ENCODE measurements around the gene CRCP.
A peak's percentile ranks its signal among the peaks of the same experiment; 100 is the strongest.
"Not testable (repeated sequence)": the region's sequence is repeated elsewhere in the genome, so short reads cannot be mapped to it uniquely, and the experiment has no call there.

CRCP gene

DNA sequence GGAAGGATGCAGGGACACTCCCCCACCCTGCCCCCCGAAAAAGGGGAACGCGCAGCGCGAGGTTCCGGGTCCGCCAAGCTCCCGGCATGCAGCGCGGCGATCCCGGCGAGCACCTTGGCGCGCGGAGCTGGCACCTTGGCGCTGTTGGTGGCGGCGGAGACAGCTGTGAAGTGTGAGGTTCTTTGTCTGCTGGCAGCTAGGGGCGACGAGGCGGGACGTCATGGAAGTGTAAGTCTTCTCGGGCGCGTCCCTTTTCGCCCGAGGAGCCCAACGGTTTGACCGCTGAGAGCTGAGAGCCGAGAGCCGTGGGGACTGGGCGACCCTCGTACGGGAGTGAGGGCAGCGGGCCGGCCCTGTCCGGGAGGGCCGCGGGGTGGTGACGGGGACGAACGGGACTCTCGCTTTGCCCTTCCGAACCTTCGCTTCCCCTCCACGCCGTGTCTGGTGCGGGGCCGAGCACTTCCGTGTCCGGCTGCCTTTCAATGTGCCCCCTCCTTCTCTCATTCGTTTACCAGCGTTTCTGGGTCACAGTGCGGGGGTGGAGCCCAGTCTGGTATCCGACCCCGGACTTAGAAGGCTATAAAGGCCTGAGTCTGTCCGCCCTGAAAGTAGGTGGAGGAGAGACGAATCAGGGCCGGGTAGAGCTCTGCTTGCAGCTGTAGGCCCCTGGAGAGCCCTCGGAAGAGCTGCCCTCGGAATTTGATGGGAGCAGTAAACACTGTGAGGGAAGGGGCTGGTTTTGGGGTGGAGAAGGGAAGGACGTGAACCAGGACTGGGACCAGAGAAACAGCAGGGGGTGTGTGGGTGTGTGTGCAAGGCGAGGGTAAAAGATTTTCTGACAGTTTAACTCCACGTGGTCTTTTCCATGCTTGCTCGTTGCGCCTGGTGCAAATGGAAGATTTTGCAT lies at the start of gene CRCP:
CRCP (plus strand) TSS at position 105 of the 907 bp plus-strand sequence; CDS start at position 221, 116 bp downstream.
- DNase-seq, result peak; percentile 72

DNA sequence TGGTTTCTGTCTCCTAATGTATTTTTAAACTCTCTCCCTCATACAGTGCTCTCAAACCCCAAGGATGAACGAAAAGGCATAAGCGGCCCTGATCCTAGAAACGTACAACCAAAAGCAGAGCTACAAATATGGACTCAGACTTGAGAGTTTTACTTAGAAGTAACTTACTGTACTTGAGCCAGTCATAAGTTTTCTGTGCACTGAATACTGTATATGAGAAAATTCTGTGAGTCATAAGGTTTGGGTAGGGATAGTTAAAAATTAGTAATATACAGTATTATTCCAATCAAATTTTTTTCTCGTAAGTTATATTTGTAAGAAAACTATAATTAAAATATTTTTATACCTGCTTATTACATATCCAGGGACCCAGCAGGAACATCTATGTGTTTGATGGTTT lies 44.9 kb upstream of the CRCP start:
- DNase-seq, result no peak

DNA sequence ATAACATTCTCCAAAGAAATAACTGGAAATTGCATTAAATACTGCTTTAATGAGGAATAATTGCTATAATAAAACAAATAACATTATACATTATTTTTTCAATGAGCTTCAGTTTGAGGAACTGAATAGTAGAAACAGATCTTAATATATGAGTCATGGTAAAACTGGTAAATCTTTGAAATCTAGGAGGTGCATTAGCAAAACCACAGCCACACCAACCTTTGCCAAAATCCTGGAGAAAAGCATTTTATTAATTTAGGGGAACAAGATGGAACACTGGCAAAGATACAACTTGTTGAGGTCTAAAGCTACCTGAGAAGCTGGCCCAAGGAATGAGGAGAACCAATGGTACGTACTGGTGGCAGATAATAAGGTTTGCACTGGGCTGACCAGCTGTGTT lies 44.4 kb upstream of the CRCP start:
- no peak for DNase-seq

DNA sequence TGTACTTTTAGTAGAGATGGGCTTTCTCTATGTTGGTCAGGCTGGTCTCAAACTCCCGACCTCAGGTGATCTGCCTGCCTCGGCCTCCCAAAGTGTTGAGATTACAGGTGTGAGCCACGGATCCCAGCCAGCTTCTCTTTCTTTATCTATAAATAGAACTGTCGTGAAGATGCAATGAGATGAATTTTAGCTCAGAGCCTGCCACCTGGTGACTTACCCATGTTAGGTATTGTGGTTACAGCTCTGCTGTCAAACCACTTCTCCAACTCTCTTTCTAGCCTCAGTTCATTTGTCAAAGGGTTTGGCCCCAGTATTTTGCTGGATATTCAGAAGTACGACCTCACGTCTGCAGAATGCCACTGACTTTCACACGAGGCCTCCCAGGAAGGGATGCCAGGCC lies 42.4 kb upstream of the CRCP start:
- not testable (repeated sequence) for DNase-seq

DNA sequence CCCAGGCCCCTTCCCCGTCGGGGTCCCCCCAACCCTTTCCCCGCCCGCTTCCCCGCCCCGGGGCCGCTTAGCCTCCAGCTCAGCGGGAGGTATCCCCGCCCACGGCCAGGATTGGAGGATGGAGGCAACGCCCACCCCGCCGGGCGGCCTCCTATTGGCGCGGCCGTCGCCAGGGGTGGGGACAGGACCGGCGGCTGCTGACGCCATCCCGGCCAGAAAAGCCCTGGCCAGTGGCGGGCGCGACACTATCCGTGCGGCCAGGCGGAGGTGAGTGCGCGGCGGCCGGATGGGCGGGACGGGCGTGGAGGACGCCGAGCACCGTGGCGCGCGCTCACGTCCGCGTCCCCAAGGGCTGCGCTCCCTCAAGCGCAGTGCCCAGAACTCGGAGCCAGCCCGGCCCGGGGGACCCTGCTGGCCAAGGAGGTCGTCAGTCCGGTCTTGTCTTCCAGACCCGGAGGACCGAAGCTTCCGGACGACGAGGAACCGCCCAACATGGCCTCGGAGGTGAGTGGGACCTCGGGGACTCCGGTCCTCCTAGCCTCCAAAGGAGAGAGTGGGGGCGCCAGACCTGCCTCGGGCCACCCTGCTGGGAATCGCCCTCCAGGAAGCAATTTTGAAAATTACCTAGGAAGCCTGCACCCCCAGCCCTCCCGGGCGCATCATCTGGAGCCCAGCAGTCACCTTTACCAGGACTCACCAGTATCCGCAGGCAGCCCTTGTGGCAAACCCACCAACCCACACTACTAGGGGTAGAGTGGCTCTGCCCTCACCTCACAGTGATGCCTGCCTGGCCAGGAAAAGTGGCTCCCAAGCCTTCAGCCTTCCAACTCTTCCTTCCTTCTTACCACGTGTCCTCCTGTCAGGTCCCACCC lies 38.8 kb upstream of the CRCP start, which contains the start of gene ASL:
ASL (plus strand) TSS at position 230 of the 872 bp plus-strand sequence; CDS start at position 493, 263 bp downstream.
- peak; percentile 71 for DNase-seq

DNA sequence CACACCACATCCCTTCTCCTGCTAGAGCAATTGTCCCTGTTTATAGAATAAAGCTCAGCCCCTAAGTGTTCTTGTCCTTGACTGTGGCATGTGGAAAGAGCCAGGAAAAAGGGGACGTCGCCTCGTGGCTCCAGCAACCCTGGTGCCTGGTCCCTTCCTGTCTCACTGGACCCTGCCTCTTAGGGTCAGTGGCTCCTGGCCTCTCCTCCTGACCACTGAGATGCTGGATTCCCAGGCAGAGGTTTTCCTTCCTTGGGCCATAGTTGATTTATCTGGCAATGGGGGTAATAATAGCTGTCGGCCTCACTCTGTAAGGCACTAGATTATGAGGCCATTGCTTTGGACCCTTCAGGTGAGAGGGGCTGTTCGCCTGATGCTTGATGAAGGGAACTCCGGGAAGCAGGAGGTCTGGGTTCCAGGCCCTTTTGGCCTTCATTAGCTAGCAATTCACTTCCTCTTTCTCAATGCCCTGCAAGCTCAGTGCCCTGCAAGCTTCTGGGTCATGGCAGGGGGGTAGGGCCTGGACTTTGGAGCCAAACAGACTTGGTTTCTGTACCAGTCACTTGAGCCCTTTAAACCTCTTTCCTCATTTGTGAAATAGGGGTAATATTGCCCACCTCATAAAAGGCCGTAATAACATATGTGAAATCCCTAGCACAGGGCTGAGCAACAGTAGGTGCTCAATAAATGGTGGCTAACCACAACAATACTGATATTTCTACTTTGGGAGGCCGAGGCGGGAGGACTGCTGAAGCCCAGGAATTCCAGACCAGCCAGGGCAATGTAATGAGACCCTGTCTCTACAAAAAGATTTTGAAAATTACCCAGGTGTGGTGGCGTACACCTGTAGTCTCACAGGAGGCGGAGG lies 38.0 kb upstream of the CRCP start:
- DNase-seq, result no peak

DNA sequence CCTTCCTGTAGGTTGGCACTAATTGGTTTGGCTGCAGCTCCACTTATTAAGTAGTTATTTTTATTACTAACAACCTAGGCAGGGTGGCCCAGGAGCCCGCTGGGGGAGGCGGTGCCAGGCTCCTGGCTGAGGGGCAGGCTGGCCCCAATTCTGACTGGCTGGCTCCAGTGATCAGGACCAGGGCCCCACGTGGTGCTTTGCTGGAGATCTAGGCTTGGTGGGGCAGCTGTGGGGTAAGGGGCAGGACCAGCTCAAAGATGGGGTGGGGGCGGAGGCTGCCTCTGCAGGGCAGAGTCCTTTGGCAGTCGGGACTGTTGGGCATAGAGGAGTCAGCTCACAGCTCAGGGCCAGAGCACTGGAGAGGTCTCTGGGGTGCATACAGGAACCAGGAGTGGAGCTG lies 36.6 kb upstream of the CRCP start:
- no peak for DNase-seq

DNA sequence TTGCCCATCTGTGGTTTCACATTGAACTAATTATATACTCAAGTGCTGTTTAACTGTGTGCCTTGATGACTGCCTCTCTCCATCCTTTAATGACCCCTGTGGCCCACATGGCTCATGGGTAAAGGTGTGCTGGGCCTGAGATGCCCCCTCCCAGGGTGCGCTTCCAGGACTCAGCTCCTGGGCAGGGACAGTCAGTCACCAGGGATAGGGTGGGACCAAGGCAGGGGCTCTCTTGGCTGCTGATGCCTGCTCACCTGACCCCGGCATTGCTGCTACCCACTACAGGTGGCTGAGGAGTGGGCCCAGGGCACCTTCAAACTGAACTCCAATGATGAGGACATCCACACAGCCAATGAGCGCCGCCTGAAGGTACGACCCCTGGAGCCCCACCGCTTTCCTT lies 32.6 kb upstream of the CRCP start:
- no peak for DNase-seq

DNA sequence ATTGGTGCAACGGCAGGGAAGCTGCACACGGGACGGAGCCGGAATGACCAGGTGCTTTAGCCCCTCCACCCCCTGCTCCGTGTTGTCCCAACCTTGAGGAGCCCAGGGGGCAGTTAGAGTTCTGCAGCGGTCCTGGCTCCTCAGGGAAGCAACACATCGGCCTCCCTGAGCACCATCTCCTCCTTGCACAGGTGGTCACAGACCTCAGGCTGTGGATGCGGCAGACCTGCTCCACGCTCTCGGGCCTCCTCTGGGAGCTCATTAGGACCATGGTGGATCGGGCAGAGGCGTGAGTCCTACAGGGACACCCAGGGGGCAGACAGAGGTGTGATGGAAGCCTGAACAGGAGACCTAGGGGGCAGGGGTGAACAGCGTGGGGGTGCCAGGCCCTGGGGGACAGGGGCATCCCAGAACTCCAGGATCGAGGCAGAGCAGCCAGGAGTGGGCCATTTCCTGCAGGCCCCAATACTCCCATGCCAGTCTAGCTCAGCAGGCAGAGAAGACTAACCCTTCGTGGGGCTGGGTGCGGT lies 31.7 kb upstream of the CRCP start:
- no peak for DNase-seq

DNA sequence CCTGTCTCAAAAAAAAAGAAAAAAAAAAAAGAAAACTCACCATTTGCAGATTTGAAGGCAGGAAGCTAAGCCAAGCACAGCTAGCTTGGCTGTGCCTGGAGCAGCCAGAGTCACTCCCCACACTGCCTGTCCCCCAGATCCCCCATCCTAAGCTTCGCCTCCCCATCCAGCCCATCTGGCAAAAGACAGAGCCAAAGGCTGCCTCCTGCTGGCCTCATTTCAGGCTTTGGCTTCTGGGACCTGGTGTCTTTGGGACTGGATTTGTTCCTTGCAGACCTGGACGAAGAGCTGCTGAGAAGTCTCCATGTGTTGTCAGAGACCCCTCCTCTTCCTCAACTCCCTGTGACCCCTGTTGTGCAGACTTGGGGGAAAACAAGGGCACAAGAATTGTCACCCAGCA lies 31.0 kb upstream of the CRCP start:
- DNase-seq, result no peak

DNA sequence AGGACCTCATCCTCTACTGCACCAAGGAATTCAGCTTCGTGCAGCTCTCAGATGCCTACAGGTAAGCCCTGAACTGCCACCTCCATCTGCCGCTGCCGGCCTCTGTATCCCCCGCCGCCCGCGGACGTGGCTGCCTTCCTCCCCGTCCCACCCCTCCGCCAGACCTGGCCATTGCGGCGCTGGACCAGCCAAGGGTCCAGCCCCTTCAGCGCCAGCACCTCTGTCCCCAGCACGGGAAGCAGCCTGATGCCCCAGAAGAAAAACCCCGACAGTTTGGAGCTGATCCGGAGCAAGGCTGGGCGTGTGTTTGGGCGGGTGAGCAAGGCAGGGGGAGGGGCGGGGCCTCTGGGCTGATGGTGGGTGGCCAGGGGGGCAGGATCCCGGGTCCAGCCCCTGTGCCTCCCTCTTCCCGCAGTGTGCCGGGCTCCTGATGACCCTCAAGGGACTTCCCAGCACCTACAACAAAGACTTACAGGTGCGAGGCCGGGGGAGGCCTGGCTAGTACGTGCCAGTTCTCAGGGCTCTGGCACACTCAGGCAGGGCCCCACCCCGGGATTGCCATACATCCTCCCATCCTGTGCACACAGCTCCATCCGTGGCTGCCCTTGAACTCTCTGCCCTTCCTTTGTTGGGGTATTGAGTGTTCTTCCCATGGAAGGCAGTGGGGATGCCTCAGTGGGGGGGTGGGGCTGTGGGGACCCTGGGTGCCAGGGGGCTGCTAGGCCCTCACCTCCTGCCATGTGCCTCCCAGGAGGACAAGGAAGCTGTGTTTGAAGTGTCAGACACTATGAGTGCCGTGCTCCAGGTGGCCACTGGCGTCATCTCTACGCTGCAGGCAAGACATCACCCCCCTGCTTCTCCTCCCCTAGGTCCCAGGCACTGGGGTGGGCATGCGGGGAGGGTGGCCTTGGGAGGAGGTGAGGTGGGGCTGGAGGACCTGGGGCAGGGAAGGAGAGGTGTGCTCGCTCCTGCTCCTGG lies 25.5 kb upstream of the CRCP start:
- DNase-seq, result no peak

DNA sequence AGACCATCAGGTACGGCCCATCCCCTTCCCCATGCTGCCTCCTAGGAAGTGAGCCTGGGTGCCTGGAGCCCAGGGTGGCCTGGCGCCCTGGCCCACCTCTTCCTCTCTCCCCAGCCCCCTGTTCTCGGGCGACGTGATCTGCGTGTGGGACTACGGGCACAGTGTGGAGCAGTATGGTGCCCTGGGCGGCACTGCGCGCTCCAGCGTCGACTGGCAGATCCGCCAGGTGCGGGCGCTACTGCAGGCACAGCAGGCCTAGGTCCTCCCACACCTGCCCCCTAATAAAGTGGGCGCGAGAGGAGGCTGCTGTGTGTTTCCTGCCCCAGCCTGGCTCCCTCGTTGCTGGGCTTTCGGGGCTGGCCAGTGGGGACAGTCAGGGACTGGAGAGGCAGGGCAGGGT lies 22.0 kb upstream of the CRCP start:
- no peak for DNase-seq

DNA sequence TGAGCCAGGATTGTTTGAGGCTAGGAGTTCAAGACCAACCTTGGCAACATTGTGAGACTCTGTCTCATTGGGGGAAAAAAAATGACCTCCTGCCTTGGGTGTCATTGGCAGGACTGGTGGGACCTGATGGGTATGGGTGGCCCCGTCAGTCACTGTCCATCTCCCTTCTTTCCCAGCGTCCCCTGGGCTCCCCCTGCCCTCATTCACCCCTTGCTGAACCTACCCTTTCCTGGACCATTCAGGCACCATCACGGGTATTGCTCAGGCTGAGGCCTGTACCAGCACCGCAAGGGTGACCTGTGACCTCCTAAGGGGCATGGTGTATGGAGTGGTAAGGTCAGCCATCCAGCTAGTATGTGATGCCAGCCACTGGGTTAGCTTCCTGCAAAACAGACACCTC lies 19.6 kb upstream of the CRCP start:
- DNase-seq, result no peak

DNA sequence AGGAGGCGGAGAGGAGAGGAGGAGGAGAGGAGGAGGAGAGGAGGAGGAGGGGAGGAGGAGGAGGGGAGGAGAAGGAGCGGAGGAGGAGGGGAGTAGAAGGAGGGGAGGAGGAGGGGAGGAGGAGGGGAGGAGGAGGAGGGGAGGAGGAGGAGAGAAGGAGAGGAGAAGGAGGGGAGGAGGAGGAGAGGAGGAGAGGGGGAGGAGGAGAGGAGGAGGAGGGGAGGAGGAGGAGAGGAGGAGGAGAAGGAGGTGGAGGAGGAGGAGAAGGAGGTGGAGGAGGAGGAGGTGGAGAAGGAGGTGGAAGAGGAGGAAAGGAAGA lies 15.5 kb upstream of the CRCP start:
- DNase-seq, result no peak

DNA sequence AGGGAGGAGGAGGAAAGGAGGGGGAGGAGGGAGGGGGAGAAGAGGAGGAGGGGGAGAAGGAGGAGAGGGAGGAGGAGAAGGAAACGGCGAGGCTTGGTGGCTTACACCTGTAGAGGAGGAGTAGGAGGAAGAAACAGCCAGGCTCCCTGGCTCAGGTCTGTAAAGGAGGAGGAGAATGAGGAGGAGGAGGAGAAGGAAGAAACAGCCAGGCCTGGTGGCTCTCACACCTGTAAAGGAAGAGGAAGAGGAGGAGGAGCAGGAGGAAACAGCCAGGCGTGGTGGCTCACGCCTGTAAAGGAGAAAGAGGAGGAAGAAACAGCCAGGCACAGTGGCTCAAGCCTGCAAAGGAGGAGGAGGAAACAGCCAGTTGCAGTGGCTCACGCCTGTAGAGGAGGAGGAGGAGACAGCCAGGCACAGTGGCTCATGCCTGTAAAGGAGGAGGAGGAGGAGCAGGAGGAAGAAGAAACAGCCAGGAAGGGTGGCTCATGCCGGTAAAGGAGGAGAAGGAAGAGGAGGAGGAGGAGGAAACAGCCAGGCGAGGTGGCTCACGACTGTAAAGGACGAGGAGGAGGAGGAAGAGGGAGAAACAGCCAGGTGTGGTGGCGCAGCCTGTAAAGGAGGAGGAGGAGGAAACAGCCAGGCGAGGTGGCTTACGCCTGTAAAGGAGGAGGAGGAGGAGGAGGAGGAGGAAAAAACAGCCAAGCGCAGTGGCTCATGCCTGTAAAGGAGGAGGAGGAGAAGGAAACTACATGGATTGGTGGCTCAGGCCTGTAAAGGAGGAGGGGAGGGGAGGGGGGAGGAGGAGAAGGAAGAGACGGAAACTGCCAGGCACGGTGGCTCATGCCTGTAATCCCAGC lies 14.9 kb upstream of the CRCP start:
- DNase-seq, result peak; percentile 14

DNA sequence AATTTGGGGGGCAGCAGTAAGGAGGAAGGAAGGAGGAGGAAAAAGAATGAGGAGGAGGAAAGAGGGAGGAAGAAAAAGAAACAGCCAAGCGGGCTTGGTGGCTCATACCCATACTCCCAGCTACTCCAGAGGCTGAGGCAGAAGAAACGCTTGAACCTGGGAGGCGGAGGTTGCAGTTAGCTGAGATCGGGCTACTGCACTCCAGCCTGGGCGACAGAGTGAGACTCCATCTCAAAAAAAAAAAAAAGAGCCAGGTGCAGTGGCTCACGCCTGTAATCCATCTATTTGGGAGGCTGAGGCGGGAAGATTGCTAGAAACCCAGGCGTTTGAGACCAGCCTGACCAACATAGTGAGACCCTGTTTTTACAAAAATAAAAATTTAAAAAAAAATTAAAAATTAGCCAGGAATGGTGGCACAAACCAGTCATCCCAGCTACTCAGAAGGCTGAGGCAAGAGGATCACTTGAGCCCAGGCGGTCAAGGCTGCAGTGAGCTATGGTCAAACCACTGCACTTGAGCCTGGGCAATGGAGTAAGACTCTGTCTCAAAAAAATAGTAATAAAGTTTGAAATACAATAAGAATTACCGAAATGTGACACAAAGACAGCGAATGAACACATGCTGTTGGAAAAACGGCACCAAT lies 14.1 kb upstream of the CRCP start:
- DNase-seq, result no peak

DNA sequence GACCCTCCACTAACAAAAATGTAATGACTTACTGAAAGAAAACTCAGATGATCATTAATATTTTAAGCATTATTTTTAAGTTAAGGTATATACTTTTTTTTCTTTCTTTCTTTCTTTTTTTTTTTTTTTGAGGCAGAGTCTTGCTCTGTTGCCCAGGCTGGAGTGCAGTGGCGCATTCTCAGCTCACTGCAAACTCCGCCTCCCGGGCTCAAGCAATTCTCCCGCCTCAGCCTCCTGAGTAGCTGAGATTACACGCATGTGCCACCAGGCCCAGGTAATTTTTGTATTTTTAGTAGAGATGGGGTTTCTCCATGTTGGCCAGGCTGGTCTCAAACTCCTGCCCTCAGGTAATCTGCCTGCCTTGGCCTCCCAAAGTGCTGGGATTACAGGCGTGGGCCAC lies 12.5 kb upstream of the CRCP start:
- DNase-seq, result not testable (repeated sequence)

DNA sequence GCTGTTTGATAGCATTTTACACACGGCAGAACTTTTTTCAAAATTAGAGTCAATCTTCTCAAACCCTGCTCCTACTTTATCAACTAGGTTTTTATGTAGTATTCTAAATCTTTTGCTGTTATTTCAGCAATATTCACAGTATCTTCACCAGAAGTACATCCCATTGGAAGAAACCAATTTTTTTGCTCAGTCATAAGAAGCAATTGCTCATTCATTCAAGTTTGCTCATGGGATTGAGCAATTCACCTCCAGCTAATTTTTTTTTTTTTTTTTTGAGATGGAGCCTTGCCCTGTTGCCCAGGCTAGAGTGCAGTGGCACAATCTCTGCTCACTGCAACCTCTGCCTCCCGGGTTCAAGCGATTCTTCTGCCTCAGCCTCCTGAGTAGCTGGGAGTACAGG lies 10.7 kb upstream of the CRCP start:
- not testable (repeated sequence) for DNase-seq

DNA sequence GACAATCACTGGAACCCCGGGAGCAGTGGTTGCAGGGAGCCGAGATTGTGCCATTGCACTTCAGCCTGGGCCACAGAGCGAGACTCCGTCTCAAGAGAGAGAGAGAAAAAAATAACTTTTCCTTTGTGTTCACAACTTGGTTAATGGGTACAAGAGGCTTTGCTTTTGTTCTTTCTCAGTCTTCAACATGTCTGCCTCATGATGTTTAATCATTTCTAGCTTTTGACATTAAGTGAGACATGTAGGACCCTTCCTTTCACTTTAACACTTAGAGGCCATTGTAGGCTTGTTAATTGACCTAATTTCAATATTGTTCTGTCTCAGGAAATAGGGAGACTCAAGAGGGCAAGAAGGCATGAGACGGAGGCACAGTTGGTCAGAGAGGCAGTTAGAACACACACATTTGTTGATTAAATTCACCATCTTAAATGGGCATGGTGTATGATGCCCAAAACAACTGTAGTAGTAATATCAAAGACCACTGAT lies 9.3 kb upstream of the CRCP start:
- no peak for DNase-seq

DNA sequence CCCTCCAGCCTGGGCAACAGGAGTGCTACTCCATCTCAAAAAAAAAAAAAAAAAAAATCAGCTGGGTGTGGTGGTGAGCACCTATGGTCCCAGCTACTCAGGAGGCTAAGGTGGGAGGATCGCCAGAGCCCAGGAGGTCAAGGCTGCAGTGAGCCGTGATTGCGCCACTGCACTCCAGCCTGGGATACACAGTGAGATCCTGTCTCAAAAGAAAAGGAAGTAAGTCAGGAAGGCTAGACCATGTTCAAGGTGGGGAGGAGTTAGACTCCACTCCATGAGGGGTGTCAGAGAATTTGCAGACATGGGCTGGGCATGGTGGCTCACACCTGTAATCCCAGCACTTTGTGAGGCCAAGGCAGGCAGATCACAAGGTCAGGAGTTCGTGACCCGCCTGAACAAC lies 6.2 kb upstream of the CRCP start:
- not testable (repeated sequence) for DNase-seq
